K562 (cell line): ENCODE measurements around the gene RHOXF1. TPM values are rescaled to one million over a fixed set of nuclear protein-coding genes. Genes with fewer than 3 reads are reported as not detected.

Source experiments
- ARID1B ChIP-seq: fragments of 450-650 bp; IDR thresholded peaks from 2 replicates; pipeline ENCODE4 v1.6.1; 2016; ENCODE audit warnings: antibody characterized with exemption, mild to moderate bottlenecking, inconsistent platforms
- EGR1 ChIP-seq: fragments of 450-650 bp; conservative IDR thresholded peaks from 2 replicates; pipeline ENCODE4 v1.6.1; 2017; ENCODE audit warnings: mild to moderate bottlenecking
- EP400 ChIP-seq: fragments of 450-650 bp; IDR thresholded peaks from 2 replicates; pipeline ENCODE4 v1.6.1; 2017; ENCODE audit warnings: antibody characterized with exemption, mild to moderate bottlenecking, moderate library complexity
- LEF1 ChIP-seq: fragments of 450-650 bp; IDR thresholded peaks from 2 replicates; pipeline ENCODE4 v1.6.1; 2016; ENCODE audit warnings: mild to moderate bottlenecking
- MAZ ChIP-seq, 2 experiments: fragments of 450-650 bp in 1 of 2; sonication (generic) in 1 of 2; formaldehyde crosslinking; IDR thresholded peaks in 1 of 2; conservative IDR thresholded peaks in 1 of 2; 2 replicates each; pipeline versions ENCODE4 v1.4.0 to v1.5.0; 2020; ENCODE audit warnings: mild to moderate bottlenecking in 1 of 2, missing genetic modification reagents in 1 of 2
- NR2C1 ChIP-seq, 2 experiments: fragments of 450-650 bp; IDR thresholded peaks; 2 replicates each; pipeline ENCODE4 v1.6.1; 2017; ENCODE audit warnings: mild to moderate bottlenecking in 2 of 2, antibody characterized with exemption in 1 of 2, inconsistent platforms in 1 of 2, missing compliant biosample characterization in 1 of 2, missing genetic modification characterization in 1 of 2
- SREBF1 ChIP-seq: fragments of 150-350 bp; IDR thresholded peaks from 2 replicates; pipeline ENCODE4 v1.6.1; 2014; ENCODE audit warnings: antibody characterized with exemption, low read depth, low read length, borderline replicate concordance
- ZBTB7A ChIP-seq: IDR thresholded peaks from 2 replicates; pipeline ENCODE4 v1.6.1; 2011; ENCODE audit warnings: low read depth, mild to moderate bottlenecking, low read length, moderate library complexity, borderline replicate concordance; ENCODE audit not compliant: control insufficient read depth
- ZNF217 ChIP-seq: sonication (generic); formaldehyde crosslinking; IDR thresholded peaks from 2 replicates; pipeline ENCODE4 v1.8.0; 2022; ENCODE audit warnings: mild to moderate bottlenecking, missing genetic modification reagents
- polyA plus RNA-seq, 8 experiments: library from polyadenylated mRNA; depleted of rRNA in 4 of 8; stranded (reverse) in 5 of 8; unstranded in 3 of 8; fragments of >200 nt; fragmentation: Nextera tagmentation in 2 of 8; fragmentation: Illumina TruSeq in 1 of 8; extraction: Ambion mirVana in 2 of 8; extraction: Trizol in 1 of 8; gene quantifications; 2 replicates each; pipeline versions ENCODE4 v1.2.1 to v1.2.3, GENCODE V29; 2011 to 2014; ENCODE audit warnings: inconsistent platforms in 1 of 8, missing spikeins in 1 of 8
- total RNA-seq, 7 experiments: library from RNA; depleted of rRNA in 6 of 7; stranded (reverse); fragments of >200 nt in 6 of 7; fragmentation: Illumina TruSeq in 2 of 7; extraction: Trizol in 2 of 7; gene quantifications; 2 replicates each; pipeline versions ENCODE4 v1.2.1 to v1.2.3, GENCODE V29; 2011 to 2021; ENCODE audit warnings: low replicate concordance in 1 of 7
- TF ChIP-seq, protein P1 (sequence below): fragments of 450-650 bp; IDR thresholded peaks from 2 replicates; pipeline ENCODE4 v1.6.1; 2016; ENCODE audit warnings: mild to moderate bottlenecking, moderate library complexity
- TF ChIP-seq, protein P2 (sequence below): IDR thresholded peaks from 2 replicates; pipeline ENCODE4 v1.6.1; 2016; ENCODE audit warnings: missing genetic modification characterization, missing compliant biosample characterization
- TF ChIP-seq, protein P3 (sequence below), 2 experiments: fragments of 450-650 bp; conservative IDR thresholded peaks; 2 replicates each; pipeline ENCODE4 v1.6.1; 2017; ENCODE audit warnings: mild to moderate bottlenecking in 2 of 2, moderate library complexity in 2 of 2

Gene RHOXF1
- total and polyA plus RNA-seq, 9 of the 15 experiments (the other 6 are each of a cell fraction or from before 2014, with no cell fraction given) = 0.17 TPM; not detected in 8

DNA sequence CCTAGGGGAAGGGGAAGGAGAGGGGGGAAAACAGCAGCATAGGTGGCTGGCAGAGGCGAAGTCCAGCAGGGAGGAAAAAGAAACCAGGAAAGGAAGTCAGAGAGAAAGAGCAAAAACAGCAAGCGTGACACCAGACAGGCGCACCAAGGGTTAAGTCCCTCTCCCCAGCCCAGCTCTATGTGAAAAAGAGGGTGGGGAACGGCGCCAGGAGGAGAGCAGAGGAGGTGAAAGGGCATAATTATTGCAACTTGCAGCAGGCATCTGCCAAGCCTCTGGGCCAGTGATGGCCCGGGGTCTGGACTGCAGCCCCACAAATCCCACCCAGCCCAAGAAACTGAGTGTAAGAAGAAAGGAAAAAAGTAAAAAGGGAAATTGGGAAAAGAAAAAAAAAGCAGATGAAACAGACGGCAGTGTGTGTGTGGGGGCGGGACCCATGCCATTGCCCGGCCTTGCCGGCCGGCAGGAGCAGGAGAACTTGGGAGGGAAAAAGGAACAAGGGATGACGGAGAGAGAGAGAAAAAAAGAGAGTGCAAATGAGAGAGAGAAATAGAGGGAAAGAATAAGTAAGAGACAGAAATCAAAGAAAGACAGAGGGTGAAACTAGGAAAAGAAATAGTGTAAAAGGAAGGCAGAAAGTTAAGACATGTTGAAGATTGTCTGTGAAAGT, 28.6 kb upstream of the RHOXF1 start (continued):
- TF ChIP-seq, protein P1, sequence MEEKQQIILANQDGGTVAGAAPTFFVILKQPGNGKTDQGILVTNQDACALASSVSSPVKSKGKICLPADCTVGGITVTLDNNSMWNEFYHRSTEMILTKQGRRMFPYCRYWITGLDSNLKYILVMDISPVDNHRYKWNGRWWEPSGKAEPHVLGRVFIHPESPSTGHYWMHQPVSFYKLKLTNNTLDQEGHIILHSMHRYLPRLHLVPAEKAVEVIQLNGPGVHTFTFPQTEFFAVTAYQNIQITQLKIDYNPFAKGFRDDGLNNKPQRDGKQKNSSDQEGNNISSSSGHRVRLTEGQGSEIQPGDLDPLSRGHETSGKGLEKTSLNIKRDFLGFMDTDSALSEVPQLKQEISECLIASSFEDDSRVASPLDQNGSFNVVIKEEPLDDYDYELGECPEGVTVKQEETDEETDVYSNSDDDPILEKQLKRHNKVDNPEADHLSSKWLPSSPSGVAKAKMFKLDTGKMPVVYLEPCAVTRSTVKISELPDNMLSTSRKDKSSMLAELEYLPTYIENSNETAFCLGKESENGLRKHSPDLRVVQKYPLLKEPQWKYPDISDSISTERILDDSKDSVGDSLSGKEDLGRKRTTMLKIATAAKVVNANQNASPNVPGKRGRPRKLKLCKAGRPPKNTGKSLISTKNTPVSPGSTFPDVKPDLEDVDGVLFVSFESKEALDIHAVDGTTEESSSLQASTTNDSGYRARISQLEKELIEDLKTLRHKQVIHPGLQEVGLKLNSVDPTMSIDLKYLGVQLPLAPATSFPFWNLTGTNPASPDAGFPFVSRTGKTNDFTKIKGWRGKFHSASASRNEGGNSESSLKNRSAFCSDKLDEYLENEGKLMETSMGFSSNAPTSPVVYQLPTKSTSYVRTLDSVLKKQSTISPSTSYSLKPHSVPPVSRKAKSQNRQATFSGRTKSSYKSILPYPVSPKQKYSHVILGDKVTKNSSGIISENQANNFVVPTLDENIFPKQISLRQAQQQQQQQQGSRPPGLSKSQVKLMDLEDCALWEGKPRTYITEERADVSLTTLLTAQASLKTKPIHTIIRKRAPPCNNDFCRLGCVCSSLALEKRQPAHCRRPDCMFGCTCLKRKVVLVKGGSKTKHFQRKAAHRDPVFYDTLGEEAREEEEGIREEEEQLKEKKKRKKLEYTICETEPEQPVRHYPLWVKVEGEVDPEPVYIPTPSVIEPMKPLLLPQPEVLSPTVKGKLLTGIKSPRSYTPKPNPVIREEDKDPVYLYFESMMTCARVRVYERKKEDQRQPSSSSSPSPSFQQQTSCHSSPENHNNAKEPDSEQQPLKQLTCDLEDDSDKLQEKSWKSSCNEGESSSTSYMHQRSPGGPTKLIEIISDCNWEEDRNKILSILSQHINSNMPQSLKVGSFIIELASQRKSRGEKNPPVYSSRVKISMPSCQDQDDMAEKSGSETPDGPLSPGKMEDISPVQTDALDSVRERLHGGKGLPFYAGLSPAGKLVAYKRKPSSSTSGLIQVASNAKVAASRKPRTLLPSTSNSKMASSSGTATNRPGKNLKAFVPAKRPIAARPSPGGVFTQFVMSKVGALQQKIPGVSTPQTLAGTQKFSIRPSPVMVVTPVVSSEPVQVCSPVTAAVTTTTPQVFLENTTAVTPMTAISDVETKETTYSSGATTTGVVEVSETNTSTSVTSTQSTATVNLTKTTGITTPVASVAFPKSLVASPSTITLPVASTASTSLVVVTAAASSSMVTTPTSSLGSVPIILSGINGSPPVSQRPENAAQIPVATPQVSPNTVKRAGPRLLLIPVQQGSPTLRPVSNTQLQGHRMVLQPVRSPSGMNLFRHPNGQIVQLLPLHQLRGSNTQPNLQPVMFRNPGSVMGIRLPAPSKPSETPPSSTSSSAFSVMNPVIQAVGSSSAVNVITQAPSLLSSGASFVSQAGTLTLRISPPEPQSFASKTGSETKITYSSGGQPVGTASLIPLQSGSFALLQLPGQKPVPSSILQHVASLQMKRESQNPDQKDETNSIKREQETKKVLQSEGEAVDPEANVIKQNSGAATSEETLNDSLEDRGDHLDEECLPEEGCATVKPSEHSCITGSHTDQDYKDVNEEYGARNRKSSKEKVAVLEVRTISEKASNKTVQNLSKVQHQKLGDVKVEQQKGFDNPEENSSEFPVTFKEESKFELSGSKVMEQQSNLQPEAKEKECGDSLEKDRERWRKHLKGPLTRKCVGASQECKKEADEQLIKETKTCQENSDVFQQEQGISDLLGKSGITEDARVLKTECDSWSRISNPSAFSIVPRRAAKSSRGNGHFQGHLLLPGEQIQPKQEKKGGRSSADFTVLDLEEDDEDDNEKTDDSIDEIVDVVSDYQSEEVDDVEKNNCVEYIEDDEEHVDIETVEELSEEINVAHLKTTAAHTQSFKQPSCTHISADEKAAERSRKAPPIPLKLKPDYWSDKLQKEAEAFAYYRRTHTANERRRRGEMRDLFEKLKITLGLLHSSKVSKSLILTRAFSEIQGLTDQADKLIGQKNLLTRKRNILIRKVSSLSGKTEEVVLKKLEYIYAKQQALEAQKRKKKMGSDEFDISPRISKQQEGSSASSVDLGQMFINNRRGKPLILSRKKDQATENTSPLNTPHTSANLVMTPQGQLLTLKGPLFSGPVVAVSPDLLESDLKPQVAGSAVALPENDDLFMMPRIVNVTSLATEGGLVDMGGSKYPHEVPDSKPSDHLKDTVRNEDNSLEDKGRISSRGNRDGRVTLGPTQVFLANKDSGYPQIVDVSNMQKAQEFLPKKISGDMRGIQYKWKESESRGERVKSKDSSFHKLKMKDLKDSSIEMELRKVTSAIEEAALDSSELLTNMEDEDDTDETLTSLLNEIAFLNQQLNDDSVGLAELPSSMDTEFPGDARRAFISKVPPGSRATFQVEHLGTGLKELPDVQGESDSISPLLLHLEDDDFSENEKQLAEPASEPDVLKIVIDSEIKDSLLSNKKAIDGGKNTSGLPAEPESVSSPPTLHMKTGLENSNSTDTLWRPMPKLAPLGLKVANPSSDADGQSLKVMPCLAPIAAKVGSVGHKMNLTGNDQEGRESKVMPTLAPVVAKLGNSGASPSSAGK = peak; percentile 16; the same call in 1 of the 2 replicates
- TF ChIP-seq, protein P2, sequence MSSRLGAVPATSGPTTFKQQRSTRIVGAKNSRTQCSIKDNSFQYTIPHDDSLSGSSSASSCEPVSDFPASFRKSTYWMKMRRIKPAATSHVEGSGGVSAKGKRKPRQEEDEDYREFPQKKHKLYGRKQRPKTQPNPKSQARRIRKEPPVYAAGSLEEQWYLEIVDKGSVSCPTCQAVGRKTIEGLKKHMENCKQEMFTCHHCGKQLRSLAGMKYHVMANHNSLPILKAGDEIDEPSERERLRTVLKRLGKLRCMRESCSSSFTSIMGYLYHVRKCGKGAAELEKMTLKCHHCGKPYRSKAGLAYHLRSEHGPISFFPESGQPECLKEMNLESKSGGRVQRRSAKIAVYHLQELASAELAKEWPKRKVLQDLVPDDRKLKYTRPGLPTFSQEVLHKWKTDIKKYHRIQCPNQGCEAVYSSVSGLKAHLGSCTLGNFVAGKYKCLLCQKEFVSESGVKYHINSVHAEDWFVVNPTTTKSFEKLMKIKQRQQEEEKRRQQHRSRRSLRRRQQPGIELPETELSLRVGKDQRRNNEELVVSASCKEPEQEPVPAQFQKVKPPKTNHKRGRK (tag) = peak; percentile 85
- TF ChIP-seq ZBTB7A = 0 out of 2 replicates have a peak, but pooled peaks have one; percentile 36
- TF ChIP-seq, protein P3, sequence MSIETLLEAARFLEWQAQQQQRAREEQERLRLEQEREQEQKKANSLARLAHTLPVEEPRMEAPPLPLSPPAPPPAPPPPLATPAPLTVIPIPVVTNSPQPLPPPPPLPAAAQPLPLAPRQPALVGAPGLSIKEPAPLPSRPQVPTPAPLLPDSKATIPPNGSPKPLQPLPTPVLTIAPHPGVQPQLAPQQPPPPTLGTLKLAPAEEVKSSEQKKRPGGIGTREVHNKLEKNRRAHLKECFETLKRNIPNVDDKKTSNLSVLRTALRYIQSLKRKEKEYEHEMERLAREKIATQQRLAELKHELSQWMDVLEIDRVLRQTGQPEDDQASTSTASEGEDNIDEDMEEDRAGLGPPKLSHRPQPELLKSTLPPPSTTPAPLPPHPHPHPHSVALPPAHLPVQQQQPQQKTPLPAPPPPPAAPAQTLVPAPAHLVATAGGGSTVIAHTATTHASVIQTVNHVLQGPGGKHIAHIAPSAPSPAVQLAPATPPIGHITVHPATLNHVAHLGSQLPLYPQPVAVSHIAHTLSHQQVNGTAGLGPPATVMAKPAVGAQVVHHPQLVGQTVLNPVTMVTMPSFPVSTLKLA (conservative IDR thresholded peaks at IDR 0.05) = peak in 1 of 2 experiments; percentile 23; a peak in 1 of 4 replicates
- TF ChIP-seq ZNF217 = no peak
- peak; percentile 17; the same call in 1 of the 2 replicates for TF ChIP-seq EP400
- TF ChIP-seq SREBF1 = no peak
- TF ChIP-seq ARID1B = peak; percentile 44; the same call in 1 of the 2 replicates
- 0 out of 2 replicates have a peak, but pooled peaks have one; percentile 10 for TF ChIP-seq LEF1
- TF ChIP-seq NR2C1 (IDR thresholded peaks at IDR 0.05) = peak; percentile 50
- TF ChIP-seq NR2C1 (tag; IDR thresholded peaks at IDR 0.05) = peak; percentile 25; the same call in 1 of the 2 replicates
- TF ChIP-seq EGR1 = peak; percentile 81
- TF ChIP-seq MAZ (CRISPR knock-in tag; conservative IDR thresholded peaks at IDR 0.05 in 1 of 2, IDR thresholded peaks at IDR 0.05 in 1 of 2) = no peak
